Astrocyte of the hippocampus (primary cell): Measurements from ENCODE around the gene CABLES2.
"Not testable (repeated sequence)": the region's sequence is repeated elsewhere in the genome, so short reads cannot be mapped to it uniquely, and the experiment has no call there.

ENCODE experiments used
- DNase-seq: peaks from one replicate; pipeline ENCODE4 v3.0.0; 2011; ENCODE audit warnings: low read depth, low spot score

CABLES2 gene

DNA sequence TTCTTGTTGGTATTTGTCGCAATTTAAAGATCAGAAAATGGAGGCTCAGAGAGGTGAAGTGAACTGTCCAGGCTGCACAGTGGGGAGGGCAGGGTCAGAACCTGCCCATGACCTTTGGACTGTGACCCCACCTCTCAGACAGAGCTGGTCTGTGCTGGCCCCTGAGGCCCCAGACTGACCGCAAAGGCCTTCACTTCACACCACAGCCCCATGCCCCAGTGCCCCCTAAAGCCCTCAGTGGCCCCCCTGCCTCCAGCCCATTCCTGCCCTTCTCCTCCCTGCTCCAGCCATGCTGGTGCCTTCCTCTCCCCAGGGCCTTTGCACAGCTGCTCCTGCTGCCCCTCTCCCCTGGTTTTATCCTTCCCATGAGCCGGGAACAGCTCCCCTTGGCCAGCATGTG, 29.6 kb upstream of the CABLES2 start:
- no peak for DNase-seq

- no peak for DNase-seq
Measured at GRCh38 chr20:62433658-62434497, 26.8 kb upstream of the CABLES2 start.

DNA sequence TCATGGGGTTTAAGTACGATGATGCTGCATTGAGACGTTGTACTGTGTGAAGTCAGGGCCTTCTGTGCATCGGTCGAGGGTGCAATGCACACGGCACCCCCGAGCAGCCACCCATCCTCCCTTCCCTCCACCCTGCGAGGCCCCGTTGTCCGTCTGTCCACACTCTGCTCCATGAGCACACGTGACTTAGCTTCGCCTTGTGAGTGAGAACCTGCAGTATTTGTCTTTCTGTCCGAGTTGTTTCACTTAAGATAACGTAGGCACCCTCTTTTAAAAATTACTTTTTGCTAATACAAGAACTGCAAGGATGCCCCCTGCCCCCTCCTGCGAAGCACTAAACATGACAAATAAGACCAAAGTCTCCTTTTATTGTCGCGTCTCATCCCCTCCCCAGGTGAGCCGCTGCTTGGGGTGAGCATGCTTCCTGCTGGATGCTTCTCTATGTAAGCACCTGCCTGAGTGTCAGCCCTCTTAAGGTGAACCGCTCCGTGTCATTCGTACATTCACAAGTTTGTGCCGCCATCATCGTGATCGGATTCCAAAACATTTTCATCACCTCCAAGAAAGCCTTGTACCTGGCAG, 23.9 kb upstream of the CABLES2 start:
- DNase-seq: no peak

DNA sequence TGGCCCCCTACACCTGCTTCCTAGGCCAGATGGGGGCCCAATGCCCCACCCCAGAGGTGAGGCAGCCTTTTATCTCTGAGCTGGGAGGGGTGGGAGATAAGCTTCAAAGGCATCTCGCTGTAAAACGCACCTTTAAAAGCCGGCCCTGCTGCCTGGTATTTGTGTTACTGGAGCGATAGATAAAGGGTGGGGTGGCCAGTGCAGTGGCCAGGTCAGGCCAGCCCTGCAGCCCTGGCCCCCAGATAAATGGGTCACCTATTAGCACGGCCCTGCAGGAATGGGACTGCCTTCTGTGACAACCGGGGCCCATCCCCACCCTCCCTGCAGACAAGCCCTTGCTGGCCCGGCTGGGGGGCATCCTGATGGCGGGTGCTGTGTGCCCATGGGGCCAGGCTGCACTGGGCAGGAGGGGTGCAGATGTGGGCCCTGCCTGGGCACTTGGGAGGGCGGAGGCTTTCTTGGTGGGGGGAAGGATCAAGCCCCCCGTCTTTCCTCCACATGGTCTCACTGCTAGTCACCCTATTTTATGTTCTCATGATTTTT, 23.3 kb upstream of the CABLES2 start:
- no peak for DNase-seq

DNA sequence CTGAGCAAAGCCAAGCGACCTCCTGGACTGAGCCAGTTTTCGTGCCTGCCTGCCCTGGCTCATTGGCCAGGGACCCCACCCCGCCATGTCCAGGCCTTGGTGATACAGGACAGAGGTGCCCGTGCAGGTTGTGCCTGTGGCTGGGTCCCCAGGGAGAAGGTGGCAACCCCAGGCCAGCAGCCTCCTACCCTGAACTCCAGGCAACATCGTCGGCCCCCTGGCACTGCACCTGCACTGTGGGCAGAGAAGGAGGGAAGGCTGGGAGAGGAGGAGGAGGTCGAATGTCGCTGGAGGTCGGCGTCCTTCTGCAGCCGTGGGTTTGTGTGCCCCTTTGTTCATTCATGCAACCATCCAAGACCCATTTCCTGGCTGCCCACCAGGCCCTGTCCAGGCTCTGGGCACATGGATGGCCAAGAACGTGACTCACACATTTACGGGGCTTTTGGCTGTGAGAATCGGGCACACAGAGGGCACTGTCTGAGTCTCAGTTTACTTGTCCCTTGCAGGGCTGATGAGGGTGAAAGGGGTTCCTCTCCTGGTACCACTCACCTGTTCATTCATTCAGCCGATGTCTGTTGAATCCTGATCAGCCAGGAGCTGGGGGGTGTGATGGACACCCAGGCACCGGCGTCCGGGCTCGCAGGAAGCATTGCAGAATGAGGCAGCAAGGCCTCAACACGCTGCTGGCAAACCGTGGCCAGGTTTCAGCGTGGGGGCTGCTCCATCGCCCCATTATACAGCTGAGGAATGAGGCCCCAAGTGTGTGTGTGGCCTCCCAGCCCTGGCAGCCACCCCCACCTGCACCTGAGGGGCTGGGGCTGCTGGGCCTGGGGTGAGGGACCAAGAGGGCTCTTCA, 22.6 kb upstream of the CABLES2 start:
- DNase-seq: no peak

DNA sequence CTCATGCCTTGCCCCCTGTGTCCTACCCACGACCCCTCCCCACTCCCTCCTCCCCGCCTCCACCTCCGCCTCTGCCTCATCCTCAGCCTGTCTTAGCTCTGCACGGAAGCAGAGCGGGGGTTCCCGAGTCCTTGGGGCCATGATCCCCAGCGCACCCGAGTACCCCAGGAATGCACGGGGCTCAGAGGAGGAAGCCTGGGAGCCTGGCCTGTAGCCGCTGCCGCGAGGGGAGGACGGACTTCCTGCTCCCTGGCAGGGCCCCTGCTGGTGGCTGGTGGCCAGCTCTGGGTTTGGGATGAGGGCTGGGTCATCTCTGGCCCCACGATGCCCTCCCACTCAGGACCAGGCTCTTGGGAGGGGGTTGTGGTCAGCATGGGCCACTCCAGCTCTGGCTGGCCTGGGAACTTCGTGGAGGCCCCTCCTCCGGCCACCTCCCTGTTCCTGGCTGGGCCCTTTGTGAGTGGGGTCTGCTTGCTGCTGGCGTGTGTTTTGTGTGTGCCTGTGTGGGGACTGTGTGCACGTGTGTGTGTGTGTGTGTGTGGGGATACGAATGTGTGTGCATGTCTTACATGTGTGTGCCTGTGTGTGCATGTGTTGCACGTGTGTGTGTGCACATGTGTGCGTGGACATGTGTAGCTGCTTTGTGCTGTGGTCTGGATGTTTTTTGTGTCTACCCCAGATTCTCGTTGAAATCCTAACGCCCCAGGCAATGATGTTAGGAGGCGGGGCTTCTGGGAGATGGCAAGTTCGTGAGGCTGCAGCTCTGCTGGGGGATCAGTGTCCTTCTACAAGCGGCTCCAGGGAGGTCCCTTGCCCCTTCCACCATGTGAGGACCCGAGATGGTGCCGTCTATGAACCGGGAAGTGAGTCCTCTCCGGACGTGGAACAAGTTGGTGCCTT, 21.6 kb upstream of the CABLES2 start:
- no peak for DNase-seq

- DNase-seq: no peak
Measured at GRCh38 chr20:62428002-62428372, 20.9 kb upstream of the CABLES2 start.

GRCh38 chr20:62427172-62428001, 20.3 kb upstream of the CABLES2 start, which contains the start of gene RBBP8NL:
Gene RBBP8NL, minus strand, starts transcription at chr20:62427539. Its CDS starts 7,892 bp downstream, at chr20:62419647.
- DNase-seq: no peak

DNA sequence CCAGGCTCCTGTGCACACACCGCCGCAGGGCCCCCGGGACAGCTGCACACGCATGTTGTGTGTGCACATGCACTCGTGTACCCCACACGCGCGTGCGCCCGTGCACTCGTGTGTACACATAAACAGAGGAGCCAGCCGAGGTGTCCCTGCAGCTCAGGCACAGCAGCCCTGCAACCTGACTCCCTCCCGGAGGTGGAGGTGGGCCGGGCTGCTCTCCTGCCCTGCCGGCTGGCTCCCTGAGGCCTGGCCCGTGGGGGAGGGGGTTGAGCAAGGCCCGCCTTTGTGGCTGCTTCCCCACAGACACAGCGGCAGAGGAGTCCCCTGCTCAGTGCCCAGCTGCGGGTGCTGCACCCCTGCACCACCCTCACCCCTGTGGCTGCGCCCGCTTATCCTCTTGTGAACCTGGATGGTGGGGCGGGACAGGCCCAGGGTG, 19.6 kb upstream of the CABLES2 start:
- DNase-seq: no peak

DNA sequence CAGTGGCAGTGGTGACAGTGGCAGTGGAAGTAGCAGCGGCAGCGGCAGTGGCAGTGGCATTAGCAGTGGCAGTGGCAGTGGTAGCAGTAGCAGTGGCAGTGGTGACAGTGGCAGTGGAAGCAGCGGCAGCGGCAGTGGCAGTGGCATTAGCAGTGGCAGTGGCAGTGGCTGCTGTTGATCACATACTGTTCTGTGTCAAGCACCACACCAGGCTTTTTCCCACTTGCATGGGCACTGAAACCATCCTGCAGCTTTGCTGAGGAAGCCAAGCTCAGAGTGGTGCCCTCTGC, 18.9 kb upstream of the CABLES2 start:
- DNase-seq: not testable (repeated sequence)

DNA sequence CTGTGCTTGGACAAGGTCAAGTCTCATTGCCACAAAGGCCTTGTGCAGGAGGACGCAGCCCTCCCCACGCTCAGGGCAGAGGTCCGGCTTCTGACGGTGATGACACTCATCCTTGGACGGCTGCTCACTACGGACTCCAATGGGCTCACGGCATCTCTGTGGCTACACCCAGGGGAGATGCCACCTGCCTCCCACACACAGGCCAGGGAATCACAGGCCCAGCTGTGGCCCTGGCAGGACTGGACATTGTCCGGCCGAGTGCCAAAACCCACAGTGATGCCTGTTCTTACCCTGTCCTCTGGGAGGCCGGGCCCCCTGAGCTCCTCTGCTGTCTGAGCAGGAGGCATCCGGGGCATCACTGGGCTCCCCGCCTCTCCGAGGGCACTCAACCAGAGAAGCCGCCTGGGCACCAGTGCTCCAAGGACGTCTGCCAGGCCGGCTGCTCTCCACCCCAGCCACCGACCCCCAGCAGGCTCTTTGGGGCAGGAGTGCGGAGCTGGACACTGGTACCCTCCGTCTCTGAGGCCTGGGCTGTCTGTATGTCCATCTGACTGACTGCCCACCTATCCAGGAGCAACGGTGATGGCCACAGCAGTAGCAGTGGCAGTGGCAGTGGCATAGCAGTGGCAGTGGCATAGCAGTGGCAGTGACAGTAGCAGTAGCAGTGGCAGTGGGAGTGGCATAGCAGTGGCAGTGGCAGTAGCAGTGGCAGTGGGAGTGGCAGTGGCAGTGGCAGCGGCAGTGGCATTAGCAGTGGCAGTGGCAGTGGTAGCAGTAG, 18.4 kb upstream of the CABLES2 start:
- no peak for DNase-seq

DNA sequence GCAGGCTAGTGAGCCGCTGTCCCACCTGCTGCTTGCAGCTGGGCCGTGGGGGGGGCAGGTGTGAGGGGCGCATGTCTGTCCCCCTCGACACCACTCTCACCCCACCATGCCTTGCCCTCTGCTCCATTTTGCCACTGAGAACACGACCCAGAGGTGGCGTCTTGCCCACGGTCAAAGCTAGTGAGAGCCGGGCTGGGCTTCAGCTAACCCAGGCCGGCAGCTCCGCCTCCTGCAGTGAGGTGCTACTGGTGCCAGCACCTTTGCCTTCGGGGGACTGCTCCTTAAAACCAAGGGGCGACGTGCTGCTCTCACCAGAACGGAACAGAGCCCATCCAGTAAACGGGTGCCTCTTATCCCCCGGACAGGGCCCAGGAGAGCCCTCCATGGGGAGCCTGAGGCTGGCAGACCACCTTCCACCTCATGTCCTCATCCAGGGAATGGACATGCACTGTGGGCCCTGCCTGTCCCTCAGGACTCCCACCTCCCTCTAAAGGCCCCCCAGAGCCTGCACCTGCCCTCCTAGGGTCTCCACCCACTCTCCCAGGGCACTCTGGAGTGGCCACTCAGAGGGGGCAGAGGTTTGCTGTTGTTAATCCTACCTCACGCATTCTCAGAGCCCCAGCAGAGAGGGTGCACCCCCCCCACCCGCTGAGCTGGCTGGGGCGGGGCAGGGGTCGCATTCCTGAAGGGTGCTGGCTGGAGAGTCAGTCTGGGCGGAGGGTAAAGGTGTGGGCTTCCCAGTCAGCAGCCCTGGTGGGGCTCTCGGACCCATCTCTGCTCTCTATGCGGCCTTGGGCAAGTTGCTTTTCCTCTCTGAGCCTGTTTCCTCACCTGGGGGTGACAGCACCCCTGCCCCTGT, 17.4 kb upstream of the CABLES2 start:
- DNase-seq: no peak

DNA sequence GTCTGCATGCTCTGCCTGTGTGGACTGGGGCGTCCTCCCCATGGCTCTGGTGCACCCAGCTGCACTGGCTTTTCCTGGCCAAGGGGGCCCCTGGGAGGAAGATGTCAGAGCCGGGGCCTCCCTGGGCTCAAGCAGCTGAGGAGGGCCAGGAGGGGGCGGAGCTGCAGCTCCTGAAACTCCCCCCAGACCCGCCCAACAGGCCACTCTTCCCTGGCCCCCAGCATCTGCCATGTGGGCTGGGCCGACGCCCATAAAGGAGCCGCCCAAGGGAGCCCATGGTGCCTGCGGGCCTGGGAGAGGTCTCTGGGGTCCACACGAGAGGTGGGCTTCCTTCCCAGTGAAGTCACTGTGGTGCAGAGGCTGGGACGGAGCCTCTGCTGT, 16.2 kb upstream of the CABLES2 start:
- DNase-seq: no peak

GRCh38 chr20:62422636-62423325, 15.7 kb upstream of the CABLES2 start:
- no peak for DNase-seq

GRCh38 chr20:62421716-62421990, 14.6 kb upstream of the CABLES2 start:
- no peak for DNase-seq

DNA sequence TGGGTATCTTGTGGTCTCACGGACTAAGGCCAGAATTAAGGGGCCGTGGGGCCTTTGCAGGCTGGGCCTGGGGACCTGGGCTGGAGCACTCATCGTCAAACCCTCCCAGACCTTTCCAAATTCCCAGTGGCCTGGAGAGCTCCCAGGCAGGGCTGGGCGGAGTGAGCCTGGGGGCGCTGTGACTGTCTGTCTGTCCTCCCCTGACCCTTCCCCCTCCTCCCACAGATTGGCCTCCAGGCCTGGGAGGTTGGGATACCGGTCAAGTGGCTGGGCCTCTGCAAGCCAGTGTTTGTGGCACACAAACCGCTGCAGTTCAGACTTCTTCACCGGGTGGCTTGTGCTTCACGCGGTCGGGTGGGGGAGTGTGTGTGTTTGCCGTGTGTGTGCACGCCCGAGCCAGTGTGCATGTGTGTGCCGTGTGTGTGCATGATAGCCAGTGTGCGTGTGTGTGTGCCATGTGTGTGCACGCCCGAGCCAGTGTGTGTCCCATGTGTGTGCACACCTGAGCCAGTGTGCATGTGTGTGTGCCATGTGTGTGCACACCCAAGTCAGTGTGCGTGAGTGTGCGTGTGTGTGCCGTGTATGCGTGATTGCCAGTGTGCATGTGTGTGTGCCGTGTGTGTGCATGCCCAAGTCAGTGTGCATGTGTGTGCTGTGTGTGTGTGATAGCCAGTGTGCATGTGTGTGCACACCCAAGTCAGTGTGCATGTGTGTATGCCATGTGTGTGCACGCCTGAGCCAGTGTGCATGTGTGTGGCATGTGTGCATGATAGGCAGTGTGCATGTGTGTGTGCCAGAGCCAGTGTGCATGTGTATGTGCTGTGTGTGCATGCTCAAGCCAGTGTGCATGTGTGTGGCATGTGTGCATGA, 14.0 kb upstream of the CABLES2 start:
- DNase-seq: no peak

DNA sequence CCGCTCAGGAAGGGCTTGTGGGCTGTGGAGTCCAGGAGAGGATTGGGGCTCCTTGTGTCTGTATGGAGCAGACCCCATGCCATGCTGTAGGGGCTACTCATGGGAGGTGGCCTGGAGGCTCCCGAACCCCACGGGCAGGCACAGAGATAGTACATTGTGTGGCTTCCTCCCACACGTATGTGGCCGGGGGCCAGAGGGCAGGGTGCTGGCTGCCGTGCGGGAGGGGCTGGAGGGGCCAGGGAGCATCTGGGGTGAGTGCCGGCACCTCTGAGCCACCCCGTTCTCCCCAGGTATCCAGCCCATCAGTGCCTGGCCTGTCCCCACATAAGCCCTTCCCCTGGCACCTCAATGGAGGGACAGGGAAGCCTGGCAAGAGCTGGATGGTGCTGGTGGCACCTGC, 12.7 kb upstream of the CABLES2 start:
- no peak for DNase-seq
